Caco-2 (cell line): Measurements from ENCODE around the gene SGSM1. TPM values are rescaled to one million over a fixed set of nuclear protein-coding genes. Genes with fewer than 3 reads are reported as not detected.

Experiments used
- BruUV-seq: library from RNA; stranded (reverse); fragments of 400-500 nt; replicated peaks from 2 replicates; lab custom pipeline; 2021; lab: Mats Ljungman, UMichigan
- CTCF ChIA-PET: fragments of 300-600 bp; sonication (Branson Sonifier 250); formaldehyde crosslinking; loops from one replicate; lab custom pipeline; 2022; ENCODE audit warnings: antibody characterized with exemption; lab: Charles Lee
- POLR2A ChIA-PET: fragments of 300-600 bp; sonication (Branson Sonifier 250); formaldehyde crosslinking; loops from one replicate; lab custom pipeline; 2022; ENCODE audit warnings: antibody characterized with exemption; lab: Charles Lee
- DNase-seq, 2 experiments: peaks; one replicate each; pipeline versions ENCODE4 v3.0.0 to v3.0.0-alpha.2; 2020 to 2022
- H3K27me3 ChIP-seq: replicated peaks from 2 replicates; pipeline ENCODE4 v1.6.0; 2011; ENCODE audit warnings: low read length; ENCODE audit not compliant: control insufficient read depth, insufficient read depth
- H3K36me3 ChIP-seq: 2 replicates; pipeline ENCODE4 v1.5.1; 2011; ENCODE audit warnings: low read length; ENCODE audit not compliant: control insufficient read depth, insufficient read depth
- H3K4me1 ChIP-seq: fragments of 250-450 bp; sonication (Bioruptor Pico); 2 replicates; pipeline ENCODE4 v1.5.1; 2020; ENCODE audit warnings: mild to moderate bottlenecking
- H3K4me3 ChIP-seq: 2 replicates; pipeline ENCODE4 v1.5.1; 2011; ENCODE audit warnings: low read depth, mild to moderate bottlenecking, control low read depth, low read length
- H3K9me3 ChIP-seq: fragments of 250-450 bp; sonication (Bioruptor Pico); 2 replicates; pipeline ENCODE4 v1.5.1; 2020; ENCODE audit warnings: mild to moderate bottlenecking, moderate library complexity
- H3K27ac Mint-ChIP-seq: one replicate; pipeline ENCODE4 v1.8.0; 2022; ENCODE audit warnings: mixed read lengths; ENCODE audit not compliant: unreplicated experiment
- H3K27me3 Mint-ChIP-seq: one replicate; pipeline ENCODE4 v1.8.0; 2022; ENCODE audit warnings: mixed read lengths; ENCODE audit not compliant: insufficient read depth, unreplicated experiment
- H3K36me3 Mint-ChIP-seq: one replicate; pipeline ENCODE4 v1.8.0; 2022; ENCODE audit warnings: mild to moderate bottlenecking, mixed read lengths; ENCODE audit not compliant: insufficient read depth, unreplicated experiment
- H3K4me1 Mint-ChIP-seq: one replicate; pipeline ENCODE4 v1.8.0; 2022; ENCODE audit warnings: low read depth, mixed read lengths; ENCODE audit not compliant: unreplicated experiment
- H3K4me3 Mint-ChIP-seq: one replicate; pipeline ENCODE4 v1.8.0; 2022; ENCODE audit warnings: mild to moderate bottlenecking, moderate library complexity, mixed read lengths; ENCODE audit not compliant: unreplicated experiment
- H3K9me3 Mint-ChIP-seq: one replicate; pipeline ENCODE4 v1.8.0; 2022; ENCODE audit warnings: mixed read lengths; ENCODE audit not compliant: unreplicated experiment
- CTCF ChIP-seq, 2 experiments: fragments of 200-600 bp in 1 of 2; IDR thresholded peaks; 1 replicate in 1 of 2; 2 replicates in 1 of 2; pipeline versions ENCODE4 v1.5.1 to v1.8.0; 2011 to 2022; ENCODE audit warnings: antibody characterized with exemption in 1 of 2, control low read depth in 1 of 2, inconsistent platforms in 1 of 2, low read depth in 1 of 2, low read length in 1 of 2, mild to moderate bottlenecking in 1 of 2, moderate library complexity in 1 of 2; ENCODE audit not compliant: insufficient read depth in 1 of 2, severe bottlenecking in 1 of 2, unreplicated experiment in 1 of 2
- intact Hi-C: fragments of 100-400 bp; cut with micrococcal nuclease; formaldehyde crosslinking; loops from one replicate; pipeline ENCODE4 v1.10.0; 2022; ENCODE audit not compliant: unreplicated experiment
- total RNA-seq: library from RNA; stranded (reverse); gene quantifications from 2 replicates; pipeline ENCODE4 v1.2.3, GENCODE V29; 2022

Gene SGSM1
- total RNA-seq, 1 experiment from 2014 or later, result 6.1 TPM

- intact Hi-C loops, result no loop called here
- TF ChIP-seq CTCF (IDR thresholded peaks at IDR 0.05; ENCODE audit: insufficient read depth in 1 of 2, low read depth in 1 of 2, low read length in 1 of 2, severe bottlenecking in 1 of 2, unreplicated experiment in 1 of 2), result no peak
- DNase-seq, result no peak
- no peaks in the 10 kb centered on the region for H3K9me3 Mint-ChIP-seq
- CTCF ChIA-PET, result no interaction called here
- no peaks in the 10 kb centered on the region for H3K27me3 Mint-ChIP-seq
- H3K27me3 ChIP-seq, result no peaks in the 10 kb centered on the region
- no peaks in the 10 kb centered on the region for H3K9me3 ChIP-seq
- no peak overlapping the region for H3K4me3 Mint-ChIP-seq
- no TSS peak for BruUV-seq
- no peak overlapping the region for H3K4me3 ChIP-seq
- H3K4me1 ChIP-seq, result no peaks in the 10 kb centered on the region
- H3K36me3 ChIP-seq, result no peaks in the 10 kb centered on the region
- H3K36me3 Mint-ChIP-seq, result no peaks in the 10 kb centered on the region
- POLR2A ChIA-PET, result no interaction called here
- no peak overlapping the region for H3K27ac Mint-ChIP-seq
- no peaks in the 10 kb centered on the region for H3K4me1 Mint-ChIP-seq
Observed at GRCh38 chr22:24920029-24920428, 114.0 kb downstream of the SGSM1 start.

- TF ChIP-seq CTCF (IDR thresholded peaks at IDR 0.05; ENCODE audit: insufficient read depth in 1 of 2, low read depth in 1 of 2, low read length in 1 of 2, severe bottlenecking in 1 of 2, unreplicated experiment in 1 of 2), result no peak
- DNase-seq, result no peak
- no peak overlapping the region for H3K27ac Mint-ChIP-seq
- no peaks in the 10 kb centered on the region for H3K27me3 Mint-ChIP-seq
- ChIA-PET CTCF (no interaction called here), POLR2A (no interaction called here)
- H3K36me3 Mint-ChIP-seq, result peaks cover 5% of the 10 kb centered on the region
- H3K4me3 Mint-ChIP-seq, result no peak overlapping the region
- no TSS peak for BruUV-seq
- H3K9me3 ChIP-seq, result no peaks in the 10 kb centered on the region
- peaks cover 6% of the 10 kb centered on the region for H3K4me1 Mint-ChIP-seq
- intact Hi-C loops, result no loop called here
- H3K4me1 ChIP-seq, result peaks cover 4% of the 10 kb centered on the region; the same call in 1 of the 2 replicates
- H3K36me3 ChIP-seq, result no peaks in the 10 kb centered on the region
- H3K4me3 ChIP-seq, result no peak overlapping the region
- H3K9me3 Mint-ChIP-seq, result no peaks in the 10 kb centered on the region
- no peaks in the 10 kb centered on the region for H3K27me3 ChIP-seq
Observed at GRCh38 chr22:24925586-24926427, 119.8 kb downstream of the SGSM1 start.

GRCh38 chr22:24926428-24926725, 120.4 kb downstream of the SGSM1 start:
- H3K36me3 Mint-ChIP-seq, result peaks cover 5% of the 10 kb centered on the region
- no peaks in the 10 kb centered on the region for H3K9me3 Mint-ChIP-seq
- no peak for DNase-seq
- H3K4me3 ChIP-seq, result no peak overlapping the region
- peaks cover 5% of the 10 kb centered on the region; the same call in 1 of the 2 replicates for H3K4me1 ChIP-seq
- no peaks in the 10 kb centered on the region for H3K27me3 ChIP-seq
- no peaks in the 10 kb centered on the region for H3K27me3 Mint-ChIP-seq
- peaks cover 11% of the 10 kb centered on the region for H3K4me1 Mint-ChIP-seq
- no peak overlapping the region for H3K27ac Mint-ChIP-seq
- no peaks in the 10 kb centered on the region for H3K9me3 ChIP-seq
- ChIA-PET CTCF (no interaction called here), POLR2A (no interaction called here)
- BruUV-seq, result no TSS peak
- intact Hi-C loops, result no loop called here
- H3K36me3 ChIP-seq, result no peaks in the 10 kb centered on the region
- TF ChIP-seq CTCF (IDR thresholded peaks at IDR 0.05; ENCODE audit: insufficient read depth in 1 of 2, low read depth in 1 of 2, low read length in 1 of 2, severe bottlenecking in 1 of 2, unreplicated experiment in 1 of 2), result no peak
- no peak overlapping the region for H3K4me3 Mint-ChIP-seq
